K562 treated with DMSO at 1 percent for 12 hours (cell line): ENCODE data around the gene RBM6. TPM values are rescaled to one million over a fixed set of nuclear protein-coding genes. Genes with fewer than 3 reads are reported as not detected.

Source experiments
- total RNA-seq: library from RNA; unstranded; fragments of 300-600 nt; gene quantifications from 2 replicates; pipeline ENCODE4 v1.2.3, GENCODE V29; 2022; ENCODE audit not compliant: insufficient read depth

RBM6 gene
- total RNA-seq = 23.7 and 45.8 TPM in 2 replicates

GRCh38 chr3:49939858-49940666 lies at the start of gene RBM6:
RBM6 (plus strand) TSS chr3:49940150; CDS start chr3:49962642, 22,492 bp downstream.

GRCh38 chr3:49903451-49904424 lies 36.2 kb upstream of the RBM6 start, which contains the start of gene MST1R:
MST1R (minus strand) TSS chr3:49903873; CDS start chr3:49903609, 264 bp downstream.

GRCh38 chr3:49929291-49930167 lies 10.4 kb upstream of the RBM6 start, which contains the start of gene MON1A:
MON1A (minus strand) TSS chr3:49929811; CDS start chr3:49913346, 16,465 bp downstream.

GRCh38 chr3:50088725-50089608 lies 149.0 kb downstream of the RBM6 start, which contains the start of gene RBM5:
RBM5 (plus strand) TSS chr3:50088919; CDS start chr3:50090435, 1,516 bp downstream.

Other genes starting within 250 kb of the RBM6 start
- 2.6 and 6.2 TPM in 2 replicates for gene AMIGO3, start 220.5 kb upstream of the RBM6 start, total RNA-seq
- gene GMPPB, start 216.2 kb upstream of the RBM6 start, total RNA-seq = 10.2 and 15.5 TPM in 2 replicates
- gene IP6K1, start 153.6 kb upstream of the RBM6 start, total RNA-seq = 22.7 and 36.2 TPM in 2 replicates
- gene CDHR4, start 140.3 kb upstream of the RBM6 start, total RNA-seq = not detected in 2 replicates
- 1.7 and 3.5 TPM in 2 replicates for gene INKA1, start 136.9 kb upstream of the RBM6 start, total RNA-seq
- gene UBA7, start 126.2 kb upstream of the RBM6 start, total RNA-seq = 13.2 and 13.4 TPM in 2 replicates
- 16.7 and 24.1 TPM in 2 replicates for gene TRAIP, start 83.6 kb upstream of the RBM6 start, total RNA-seq
- gene CAMKV, start 70.2 kb upstream of the RBM6 start, total RNA-seq = not detected in 2 replicates
- 1.7 and 7.2 TPM in 2 replicates for gene MST1R, start 36.3 kb upstream of the RBM6 start, total RNA-seq
- 11.1 and 13.7 TPM in 2 replicates for gene MON1A, start 10.3 kb upstream of the RBM6 start, total RNA-seq
- 34.3 and 74.7 TPM in 2 replicates for gene RBM5, start 148.8 kb downstream of the RBM6 start, total RNA-seq
- gene SEMA3F, start 215.2 kb downstream of the RBM6 start, total RNA-seq = 1.2 and 3.0 TPM in 2 replicates